ENCODE measurements around the gene ZNF609.

GRCh38 chr15:64566629-64567427, 106.5 kb downstream of the ZNF609 start:
- no peak for TF ChIP-seq POLR2A (IDR thresholded peaks at IDR 0.05)
- TF ChIP-seq, protein P1, sequence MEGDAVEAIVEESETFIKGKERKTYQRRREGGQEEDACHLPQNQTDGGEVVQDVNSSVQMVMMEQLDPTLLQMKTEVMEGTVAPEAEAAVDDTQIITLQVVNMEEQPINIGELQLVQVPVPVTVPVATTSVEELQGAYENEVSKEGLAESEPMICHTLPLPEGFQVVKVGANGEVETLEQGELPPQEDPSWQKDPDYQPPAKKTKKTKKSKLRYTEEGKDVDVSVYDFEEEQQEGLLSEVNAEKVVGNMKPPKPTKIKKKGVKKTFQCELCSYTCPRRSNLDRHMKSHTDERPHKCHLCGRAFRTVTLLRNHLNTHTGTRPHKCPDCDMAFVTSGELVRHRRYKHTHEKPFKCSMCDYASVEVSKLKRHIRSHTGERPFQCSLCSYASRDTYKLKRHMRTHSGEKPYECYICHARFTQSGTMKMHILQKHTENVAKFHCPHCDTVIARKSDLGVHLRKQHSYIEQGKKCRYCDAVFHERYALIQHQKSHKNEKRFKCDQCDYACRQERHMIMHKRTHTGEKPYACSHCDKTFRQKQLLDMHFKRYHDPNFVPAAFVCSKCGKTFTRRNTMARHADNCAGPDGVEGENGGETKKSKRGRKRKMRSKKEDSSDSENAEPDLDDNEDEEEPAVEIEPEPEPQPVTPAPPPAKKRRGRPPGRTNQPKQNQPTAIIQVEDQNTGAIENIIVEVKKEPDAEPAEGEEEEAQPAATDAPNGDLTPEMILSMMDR (IDR thresholded peaks at IDR 0.05): no peak

Measured in body of pancreas (tissue), 4 donors.